ENCODE data around the gene CIAPIN1.

The CIAPIN1 gene

DNA sequence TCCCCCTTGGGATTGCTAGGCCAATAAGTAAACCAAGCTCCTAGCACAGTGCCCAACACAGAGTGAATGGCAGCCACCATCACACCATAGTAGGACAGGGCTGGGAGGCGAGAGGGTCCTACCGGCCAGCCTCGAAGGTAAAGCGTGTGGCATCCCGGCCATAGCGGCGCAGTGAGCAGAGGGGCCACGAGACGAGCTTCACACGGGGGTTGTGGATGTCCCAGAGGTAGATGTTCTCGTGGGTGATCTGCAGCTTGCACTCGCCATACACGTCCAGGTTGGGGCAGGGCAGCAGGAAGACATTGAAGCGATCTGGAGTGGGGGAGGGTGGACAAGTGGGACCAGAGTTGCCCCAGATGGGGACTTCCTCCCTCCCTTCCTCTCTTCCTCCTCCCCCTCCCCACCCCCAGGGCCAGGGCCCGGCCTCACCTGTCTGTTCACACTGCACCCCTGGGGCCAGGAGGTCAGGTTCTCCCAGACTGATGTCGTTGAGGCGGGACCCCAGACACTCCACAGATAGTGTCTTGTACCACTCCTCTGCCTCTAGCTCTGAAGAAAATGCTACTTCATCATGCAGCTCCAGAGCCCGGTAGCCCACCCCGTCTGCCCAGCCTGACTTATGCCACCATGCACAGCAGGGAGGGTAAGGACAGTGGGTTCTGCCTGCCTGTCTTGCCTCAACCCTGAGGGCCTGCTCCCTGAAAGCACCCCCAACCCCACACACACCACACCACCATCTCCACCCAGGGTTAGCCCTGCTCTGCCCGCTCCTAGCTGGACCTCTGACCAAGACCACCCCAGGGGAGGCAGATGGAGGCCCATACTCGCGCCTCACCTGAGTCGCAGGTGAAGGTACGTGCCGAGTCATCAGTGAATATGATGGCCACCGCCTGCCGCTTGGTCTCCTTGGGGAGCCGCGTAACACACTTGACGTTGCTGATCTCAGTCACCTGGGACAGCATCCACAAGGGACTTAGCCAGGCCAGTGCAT lies 27.8 kb upstream of the CIAPIN1 start:
- 0 out of 2 replicates have a peak overlapping the region, but pooled peaks have one; percentile 27 for H3K27ac ChIP-seq
- TF ChIP-seq, protein P1, sequence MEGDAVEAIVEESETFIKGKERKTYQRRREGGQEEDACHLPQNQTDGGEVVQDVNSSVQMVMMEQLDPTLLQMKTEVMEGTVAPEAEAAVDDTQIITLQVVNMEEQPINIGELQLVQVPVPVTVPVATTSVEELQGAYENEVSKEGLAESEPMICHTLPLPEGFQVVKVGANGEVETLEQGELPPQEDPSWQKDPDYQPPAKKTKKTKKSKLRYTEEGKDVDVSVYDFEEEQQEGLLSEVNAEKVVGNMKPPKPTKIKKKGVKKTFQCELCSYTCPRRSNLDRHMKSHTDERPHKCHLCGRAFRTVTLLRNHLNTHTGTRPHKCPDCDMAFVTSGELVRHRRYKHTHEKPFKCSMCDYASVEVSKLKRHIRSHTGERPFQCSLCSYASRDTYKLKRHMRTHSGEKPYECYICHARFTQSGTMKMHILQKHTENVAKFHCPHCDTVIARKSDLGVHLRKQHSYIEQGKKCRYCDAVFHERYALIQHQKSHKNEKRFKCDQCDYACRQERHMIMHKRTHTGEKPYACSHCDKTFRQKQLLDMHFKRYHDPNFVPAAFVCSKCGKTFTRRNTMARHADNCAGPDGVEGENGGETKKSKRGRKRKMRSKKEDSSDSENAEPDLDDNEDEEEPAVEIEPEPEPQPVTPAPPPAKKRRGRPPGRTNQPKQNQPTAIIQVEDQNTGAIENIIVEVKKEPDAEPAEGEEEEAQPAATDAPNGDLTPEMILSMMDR (IDR thresholded peaks at IDR 0.05), result no peak
- no peak for TF ChIP-seq ZFX (IDR thresholded peaks at IDR 0.05; ENCODE audit: borderline replicate concordance)

DNA sequence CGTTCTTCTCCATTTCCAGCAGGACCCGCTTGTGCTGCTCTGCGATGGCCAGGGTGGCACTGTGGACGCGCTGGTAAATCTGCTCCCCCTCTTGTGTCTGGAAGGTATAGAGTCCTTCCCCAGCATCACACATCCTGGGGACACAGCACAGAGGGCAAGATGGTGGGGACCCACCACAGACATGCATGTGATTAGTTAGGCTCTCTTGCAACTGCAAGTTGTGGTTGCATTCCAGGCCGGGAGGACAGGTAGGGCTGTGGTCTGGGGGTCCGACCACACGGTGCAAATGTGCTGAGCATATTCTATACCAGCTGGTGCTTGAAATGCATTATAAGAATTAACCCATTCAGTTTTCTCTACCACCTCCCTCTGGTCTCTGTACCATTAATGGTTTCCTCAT lies 26.7 kb upstream of the CIAPIN1 start:
- 0 out of 2 replicates have a peak overlapping the region, but pooled peaks have one; percentile 27 for H3K27ac ChIP-seq
- TF ChIP-seq ZFX (IDR thresholded peaks at IDR 0.05; ENCODE audit: borderline replicate concordance), result no peak
- TF ChIP-seq, protein P1 (IDR thresholded peaks at IDR 0.05), result no peak

DNA sequence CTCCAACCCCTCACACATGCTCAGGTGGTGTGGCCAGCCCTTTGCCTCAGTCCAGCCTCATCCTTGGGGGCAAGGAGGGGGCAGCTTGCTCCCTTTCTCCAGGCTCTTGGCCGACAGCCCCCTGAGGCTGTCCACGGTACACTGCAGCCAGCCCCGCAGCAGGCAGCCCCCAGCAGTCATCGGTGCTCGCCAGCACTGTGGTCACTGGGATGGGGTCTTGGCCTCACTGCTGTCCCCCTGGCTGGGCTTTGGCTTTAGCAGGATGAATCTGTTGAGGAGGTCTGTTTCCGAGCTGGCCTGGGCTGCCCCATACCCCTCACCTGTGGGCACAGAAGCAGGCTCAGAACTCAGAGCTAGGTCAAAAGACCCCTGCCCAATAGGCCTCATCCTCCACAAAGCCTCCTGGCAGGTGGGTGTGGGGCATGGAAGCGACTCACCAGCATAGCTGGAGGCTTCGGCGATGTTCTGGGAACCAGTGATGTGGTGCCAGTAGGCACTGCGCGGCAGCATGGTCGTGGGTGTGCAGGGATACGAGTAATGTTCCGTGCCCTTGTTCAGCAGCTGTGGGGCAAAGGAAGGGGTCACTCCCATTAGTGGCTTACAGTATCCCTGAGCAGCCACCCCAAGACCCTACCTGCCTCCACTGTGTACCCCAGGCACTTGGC lies 26.1 kb upstream of the CIAPIN1 start:
- no peak overlapping the region; the same call in 1 of the 2 replicates for H3K27ac ChIP-seq
- no peak for TF ChIP-seq ZFX (IDR thresholded peaks at IDR 0.05; ENCODE audit: borderline replicate concordance)
- TF ChIP-seq, protein P1 (IDR thresholded peaks at IDR 0.05), result no peak

DNA sequence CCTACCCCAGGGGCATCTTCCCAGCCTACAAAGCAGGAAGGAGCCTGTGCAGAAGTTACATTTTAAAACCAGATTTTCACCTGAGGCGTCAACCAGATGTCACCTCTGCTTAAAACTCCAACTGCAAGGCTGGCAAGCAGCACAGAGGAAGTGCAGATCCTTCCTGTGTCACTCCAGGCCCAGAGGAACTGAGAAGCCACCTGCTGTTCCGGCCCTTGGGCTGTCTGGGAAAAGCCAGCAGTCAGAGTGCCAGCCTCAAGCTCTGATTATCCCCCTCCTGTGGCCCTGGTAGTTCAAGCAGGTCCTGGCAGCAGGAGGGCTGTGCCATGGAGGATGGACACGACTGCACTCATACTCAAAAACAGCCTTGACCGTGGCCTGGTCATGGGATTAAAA lies 25.5 kb upstream of the CIAPIN1 start:
- H3K27ac ChIP-seq, result peak overlapping the region; percentile 26; the same call in 1 of the 2 replicates
- no peak for TF ChIP-seq ZFX (IDR thresholded peaks at IDR 0.05; ENCODE audit: borderline replicate concordance)
- TF ChIP-seq, protein P1 (IDR thresholded peaks at IDR 0.05), result no peak

DNA sequence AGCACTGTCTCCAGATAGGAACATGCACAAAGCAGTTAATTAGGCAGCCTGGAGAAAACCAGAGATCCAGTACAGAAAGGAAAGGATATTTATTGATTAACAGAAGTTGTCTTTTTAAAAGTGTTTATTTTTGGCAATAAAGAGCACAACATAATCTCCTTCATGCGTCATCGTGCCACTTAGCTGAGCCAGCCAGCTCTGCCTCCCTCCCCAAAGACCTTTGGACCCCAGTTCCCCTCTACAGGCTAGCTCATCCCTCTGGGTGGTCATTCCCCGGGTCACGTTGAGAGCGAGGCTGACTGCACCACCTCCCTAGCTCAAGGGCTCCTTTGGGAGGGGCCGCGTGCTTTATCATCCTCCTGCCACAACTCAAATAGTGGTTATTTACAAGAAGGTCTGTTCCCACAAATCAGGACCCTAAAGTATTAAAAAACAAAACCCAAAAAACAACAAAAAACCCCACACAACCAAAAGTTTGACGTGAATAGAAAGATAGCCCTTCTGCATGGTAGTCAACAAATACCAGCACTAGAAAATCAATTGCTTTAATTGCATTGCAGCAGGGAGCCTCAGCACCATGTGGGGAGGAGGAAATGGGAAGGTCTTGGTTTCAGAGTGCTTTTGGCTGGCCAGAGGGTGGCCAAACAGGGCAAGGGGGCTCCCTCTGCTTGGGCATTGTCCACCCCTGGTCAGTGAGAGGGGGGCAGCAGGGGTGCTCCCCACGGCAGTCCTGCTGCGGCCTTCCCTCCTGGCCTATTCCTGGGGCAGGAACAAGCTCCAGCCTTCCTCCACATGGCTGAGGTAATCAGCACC lies 24.9 kb upstream of the CIAPIN1 start:
- H3K27ac ChIP-seq, result peak overlapping the region; percentile 26; the same call in 1 of the 2 replicates
- TF ChIP-seq, protein P1 (IDR thresholded peaks at IDR 0.05), result no peak
- TF ChIP-seq ZFX (IDR thresholded peaks at IDR 0.05; ENCODE audit: borderline replicate concordance), result no peak

DNA sequence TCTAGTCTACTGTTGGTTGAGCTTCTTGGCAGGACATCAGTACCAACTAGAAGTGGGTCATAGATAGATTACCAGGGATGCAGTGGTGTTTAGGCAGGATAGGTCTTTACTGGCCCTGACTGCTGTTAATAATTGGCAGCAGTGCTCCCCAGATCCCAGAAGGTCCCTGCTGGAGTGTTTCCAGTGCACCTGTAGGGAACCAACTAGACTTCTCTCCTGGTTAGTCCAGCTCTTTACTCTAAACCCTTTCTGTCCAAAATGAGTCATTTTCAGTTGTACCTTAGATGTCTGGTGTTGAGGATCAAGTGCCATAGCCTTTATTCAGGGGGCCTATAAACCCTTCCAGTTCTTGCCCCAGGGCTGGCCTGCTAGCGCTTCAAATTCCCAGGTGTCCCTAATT lies 24.0 kb upstream of the CIAPIN1 start:
- peak overlapping the region; percentile 26; the same call in 1 of the 2 replicates for H3K27ac ChIP-seq
- no peak for TF ChIP-seq ZFX (IDR thresholded peaks at IDR 0.05; ENCODE audit: borderline replicate concordance)
- TF ChIP-seq, protein P1 (IDR thresholded peaks at IDR 0.05), result no peak

All from 22Rv1 (cell line).